ENCODE data around the gene UBQLNL. TPM values are rescaled to one million over a fixed set of nuclear protein-coding genes. Genes with fewer than 3 reads are reported as not detected.

The UBQLNL gene
- polyA plus RNA-seq, 1 donor (not counting 4 experiments of a cell fraction or from before 2014, with no cell fraction given) = 0.12 TPM

GRCh38 chr11:5531053-5531831, 14.7 kb upstream of the UBQLNL start:
- dilution Hi-C loops (cut with MboI; ENCODE audit: extremely low pct_ligation_motif_present, low sequenced_read_pairs) = no loop called here

DNA sequence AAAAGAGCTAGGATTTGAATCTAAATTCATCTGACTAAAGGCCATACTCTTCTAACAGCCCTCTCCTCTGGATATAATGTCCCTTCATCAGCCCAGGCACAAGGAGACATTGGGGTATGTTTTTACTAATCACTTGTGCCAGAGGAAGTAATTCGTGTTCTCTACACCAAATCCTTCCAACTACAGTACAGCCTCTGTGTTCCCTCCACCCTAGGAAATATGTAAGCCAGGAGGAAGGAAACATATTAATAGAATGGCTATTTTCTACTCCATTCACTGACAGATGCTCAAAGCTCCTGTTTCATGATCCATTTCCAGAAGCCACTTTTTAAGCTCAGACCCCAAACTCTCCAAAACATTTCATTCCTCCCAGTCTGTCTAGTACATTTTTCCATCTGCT, 12.0 kb upstream of the UBQLNL start:
- Histone ChIP-seq H3K9me1 (ENCODE audit: control insufficient read depth, extremely low read depth, insufficient read depth, low read length) (no peaks in the 10 kb centered on the region), H3K9ac (ENCODE audit: control insufficient read depth, extremely low read depth, insufficient read depth, low read length) (no peak overlapping the region), H3K27me3 (ENCODE audit: control insufficient read depth, extremely low read depth, insufficient read depth, low read length) (no peaks in the 10 kb centered on the region), H3K4me2 (ENCODE audit: control insufficient read depth, extremely low read depth, insufficient read depth, low read depth, low read length) (no peak overlapping the region), H3K79me2 (ENCODE audit: control insufficient read depth, insufficient read depth, low read length) (no peaks in the 10 kb centered on the region), H3K4me1 (ENCODE audit: control insufficient read depth, extremely low read depth, insufficient read depth, low read length) (no peaks in the 10 kb centered on the region), H4K20me1 (ENCODE audit: control insufficient read depth, extremely low read depth, insufficient read depth, low read length) (no peaks in the 10 kb centered on the region), H3K9me3 (ENCODE audit: control insufficient read depth, low read depth, low read length) (no peaks in the 10 kb centered on the region), H3K4me3 (ENCODE audit: control insufficient read depth in 2 of 3, extremely low read depth in 1 of 3, insufficient read depth in 2 of 3, low read depth in 1 of 3, low read length in 3 of 3) (no peak overlapping the region), H3K36me3 (ENCODE audit: control insufficient read depth in 2 of 2, extremely low read depth in 1 of 2, insufficient read depth in 2 of 2, low read length in 2 of 2) (no peaks in the 10 kb centered on the region), H2AFZ (ENCODE audit: control insufficient read depth, low read length) (no peak overlapping the region), H3K27ac (ENCODE audit: control insufficient read depth, insufficient read depth, low read length) (no peak overlapping the region)
- dilution Hi-C loops (cut with MboI; ENCODE audit: extremely low pct_ligation_motif_present, low sequenced_read_pairs) = no loop called here
- DNase-seq (ENCODE audit: low read depth, low spot score) (no peak), FAIRE-seq (no peak)
- TF ChIP-seq EZH2 (IDR thresholded peaks at IDR 0.05; ENCODE audit: low read length) = no peak
- no peak for TF ChIP-seq CTCF (optimal IDR thresholded peaks at IDR 0.05 in 1 of 3, IDR thresholded peaks at IDR 0.05 in 1 of 3, conservative IDR thresholded peaks at IDR 0.05 in 1 of 3; ENCODE audit: extremely low read depth in 1 of 3, insufficient read depth in 2 of 3, low read length in 3 of 3)

More at GRCh38 chr11:5531053-5531831, 14.7 kb upstream of the UBQLNL start:
- Histone ChIP-seq H3K4me1 (ENCODE audit: control insufficient read depth, extremely low read depth, insufficient read depth, low read length) (no peaks in the 10 kb centered on the region), H3K27ac (ENCODE audit: control insufficient read depth, insufficient read depth, low read length) (no peak overlapping the region), H3K9me3 (ENCODE audit: control insufficient read depth, low read depth, low read length) (no peaks in the 10 kb centered on the region), H3K36me3 (ENCODE audit: control insufficient read depth in 2 of 2, extremely low read depth in 1 of 2, insufficient read depth in 2 of 2, low read length in 2 of 2) (no peaks in the 10 kb centered on the region), H3K27me3 (ENCODE audit: control insufficient read depth, extremely low read depth, insufficient read depth, low read length) (no peaks in the 10 kb centered on the region), H3K79me2 (ENCODE audit: control insufficient read depth, insufficient read depth, low read length) (no peaks in the 10 kb centered on the region), H3K9ac (ENCODE audit: control insufficient read depth, extremely low read depth, insufficient read depth, low read length) (no peak overlapping the region), H3K4me3 (ENCODE audit: control insufficient read depth in 2 of 3, extremely low read depth in 1 of 3, insufficient read depth in 2 of 3, low read depth in 1 of 3, low read length in 3 of 3) (no peak overlapping the region), H4K20me1 (ENCODE audit: control insufficient read depth, extremely low read depth, insufficient read depth, low read length) (no peaks in the 10 kb centered on the region), H3K4me2 (ENCODE audit: control insufficient read depth, extremely low read depth, insufficient read depth, low read depth, low read length) (no peak overlapping the region), H2AFZ (ENCODE audit: control insufficient read depth, low read length) (no peak overlapping the region), H3K9me1 (ENCODE audit: control insufficient read depth, extremely low read depth, insufficient read depth, low read length) (no peaks in the 10 kb centered on the region)
- DNase-seq (ENCODE audit: low read depth, low spot score) (no peak), FAIRE-seq (no peak)
- TF ChIP-seq CTCF (optimal IDR thresholded peaks at IDR 0.05 in 1 of 3, IDR thresholded peaks at IDR 0.05 in 1 of 3, conservative IDR thresholded peaks at IDR 0.05 in 1 of 3; ENCODE audit: extremely low read depth in 1 of 3, insufficient read depth in 2 of 3, low read length in 3 of 3) (no peak), EZH2 (IDR thresholded peaks at IDR 0.05; ENCODE audit: low read length) (no peak)

Measured in keratinocyte (primary cell).